ENCODE results near the gene UBA6.

The UBA6 gene

GRCh38 chr4:67576538-67576937 is 124.4 kb downstream of the UBA6 start:
- no peak for DNase-seq (ENCODE audit: low read depth, low spot score)

DNA sequence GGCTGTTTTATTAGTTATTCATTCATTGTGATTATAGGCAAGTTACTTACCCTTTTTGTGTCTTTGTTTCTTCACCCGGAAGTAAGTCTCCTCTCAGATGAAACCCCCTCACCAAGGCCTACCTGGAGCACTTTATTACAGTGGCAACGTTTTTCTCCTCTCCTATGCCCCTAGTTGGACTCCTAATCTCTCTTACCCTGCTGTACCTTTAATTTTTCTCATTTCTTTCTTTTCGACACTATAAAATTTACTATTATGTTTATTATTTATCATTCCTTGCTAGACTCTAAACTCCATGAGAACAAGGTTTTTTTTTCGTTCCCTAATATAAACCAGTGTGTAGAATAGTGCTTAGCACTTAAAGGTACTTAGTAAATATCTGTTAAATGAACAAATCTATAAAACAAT is 124.9 kb downstream of the UBA6 start:
- no peak for DNase-seq (ENCODE audit: low read depth, low spot score)

DNA sequence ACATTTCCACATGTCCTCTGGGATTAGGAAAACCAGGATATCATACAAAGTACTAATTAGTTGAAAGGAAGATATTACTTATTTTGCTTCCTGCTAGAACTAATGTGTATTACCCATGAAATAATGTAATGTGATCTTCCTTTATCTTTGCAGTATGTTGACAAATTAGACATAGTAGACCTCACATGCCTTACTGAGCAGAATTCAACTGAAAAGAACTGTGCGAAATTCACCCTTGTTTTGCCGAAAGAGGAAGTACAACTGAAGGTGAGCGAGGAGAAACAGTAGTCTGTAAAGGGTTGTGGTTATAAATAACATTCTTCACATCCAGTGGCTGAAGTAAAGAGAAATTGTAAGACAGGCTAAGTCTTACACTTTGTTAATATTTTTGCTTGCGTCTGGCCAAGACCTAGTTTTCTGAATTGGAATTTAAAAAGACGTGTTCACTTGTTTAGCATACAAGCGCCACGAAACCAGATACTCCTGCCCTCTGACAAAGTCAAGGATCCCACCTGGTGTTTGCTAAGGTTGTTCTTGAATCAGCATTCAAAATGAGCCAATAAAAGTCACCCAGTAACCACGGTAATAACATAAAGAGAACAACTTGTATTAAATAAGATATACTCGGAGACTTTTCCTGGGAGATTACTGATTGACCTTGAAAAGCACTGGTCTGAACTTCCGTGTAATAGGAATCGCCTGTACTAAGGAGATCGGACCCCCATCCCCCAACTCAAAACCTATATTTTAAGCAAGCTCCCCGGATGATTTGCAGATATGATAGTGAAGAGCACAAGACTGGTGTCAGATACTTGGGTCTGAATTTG is 125.5 kb downstream of the UBA6 start:
- no peak for DNase-seq (ENCODE audit: low read depth, low spot score)

GRCh38 chr4:67573193-67573592 is 127.8 kb downstream of the UBA6 start:
- no peak for DNase-seq (ENCODE audit: low read depth, low spot score)

DNA sequence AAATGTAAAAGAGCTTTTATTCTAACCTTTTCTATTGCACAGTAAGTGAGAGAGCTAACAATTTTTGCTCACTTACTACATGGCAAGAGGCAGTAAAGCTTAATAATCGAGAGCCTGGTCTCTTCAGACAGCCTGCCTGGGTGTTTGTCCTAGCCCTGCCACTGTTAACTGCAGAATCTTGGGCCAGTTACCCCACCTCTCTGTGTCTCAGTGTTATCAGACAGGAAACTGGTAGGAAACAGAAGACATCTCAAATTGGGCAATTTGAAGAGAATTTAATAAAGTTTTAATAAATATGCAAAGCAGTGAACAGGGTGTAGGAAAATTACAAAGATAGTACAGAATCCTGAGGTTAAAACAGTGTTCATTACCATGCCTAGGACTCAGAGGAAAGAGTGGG is 129.0 kb downstream of the UBA6 start:
- DNase-seq (ENCODE audit: low read depth, low spot score), result no peak

DNA sequence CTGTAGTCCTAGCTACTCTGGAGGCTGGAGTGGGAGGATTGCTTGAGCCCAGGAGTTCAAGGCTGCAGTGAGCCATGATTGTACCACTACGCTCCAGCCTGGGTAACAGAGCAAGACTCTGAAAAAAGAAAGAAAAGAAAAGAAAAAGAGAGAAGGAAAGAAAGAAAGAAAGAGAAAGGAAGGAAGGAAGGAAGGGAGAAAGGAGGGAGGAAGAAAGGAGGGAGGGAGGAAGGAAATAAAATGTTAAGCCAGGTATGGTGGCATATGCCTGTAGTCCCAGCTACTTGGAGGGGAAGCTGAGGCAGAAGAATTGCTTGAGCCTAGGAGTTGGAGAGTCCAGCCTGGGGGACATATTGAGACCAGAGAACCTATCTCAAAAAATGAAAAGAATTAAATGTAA is 130.4 kb downstream of the UBA6 start:
- no peak for DNase-seq (ENCODE audit: low read depth, low spot score)

DNA sequence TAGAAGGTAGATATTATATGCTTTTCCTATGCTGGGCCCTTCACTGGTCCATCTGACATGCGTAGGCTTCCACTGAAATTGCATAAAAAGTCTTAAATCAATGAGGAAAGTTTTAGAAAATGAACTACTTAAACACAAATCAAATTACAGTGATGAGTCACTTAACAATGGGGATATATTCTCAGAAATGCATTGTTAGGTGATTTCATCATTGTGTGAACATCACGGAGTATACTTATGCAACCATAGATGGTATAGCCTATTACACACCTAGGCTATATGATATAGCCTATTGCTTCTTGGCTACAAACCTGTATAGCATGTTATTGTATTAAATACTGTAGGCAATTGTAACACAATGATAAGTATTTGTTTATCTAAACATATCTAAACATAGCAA is 132.1 kb downstream of the UBA6 start:
- no peak for DNase-seq (ENCODE audit: low read depth, low spot score)

DNA sequence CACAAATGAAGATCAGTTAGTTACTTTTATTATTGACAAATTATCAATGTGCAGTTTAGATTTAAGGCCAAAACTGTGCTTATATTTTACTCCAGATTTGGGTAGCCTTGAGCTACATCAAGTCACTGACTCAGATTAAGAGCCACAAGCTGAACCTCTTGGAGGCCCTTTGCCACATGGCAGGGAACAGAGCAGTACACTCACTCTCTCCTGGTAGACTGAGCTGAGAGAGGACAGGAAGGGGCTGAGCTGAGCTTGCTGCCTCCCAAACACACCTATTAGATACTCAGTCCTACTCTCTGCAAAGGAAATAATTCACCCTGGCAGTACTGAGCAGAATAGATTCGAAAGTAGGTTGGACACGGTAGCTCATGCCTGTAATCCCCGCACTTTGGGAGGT is 134.6 kb downstream of the UBA6 start:
- DNase-seq (ENCODE audit: low read depth, low spot score), result no peak

- DNase-seq (ENCODE audit: low read depth, low spot score), result no peak
Measured at GRCh38 chr4:67565284-67565683, 135.7 kb downstream of the UBA6 start.
